Activated naive CD4-positive, alpha-beta T cell treated with anti-CD3 and anti-CD28 coated beads, Interleukin-2, amount 50 U/mL, for 24 hours (primary cell): ENCODE measurements around the gene ASB14.

Experiments
- H3K27ac Mint-ChIP-seq: one replicate; pipeline ENCODE4 v1.8.0; 2021; ENCODE audit warnings: mild to moderate bottlenecking, mixed read lengths
- H3K27me3 Mint-ChIP-seq: one replicate; pipeline ENCODE4 v1.8.0; 2021; ENCODE audit warnings: mixed read lengths
- H3K36me3 Mint-ChIP-seq: one replicate; pipeline ENCODE4 v1.8.0; 2021; ENCODE audit warnings: mixed read lengths
- H3K4me1 Mint-ChIP-seq: one replicate; pipeline ENCODE4 v1.8.0; 2021; ENCODE audit warnings: mixed read lengths
- H3K4me3 Mint-ChIP-seq: one replicate; pipeline ENCODE4 v1.8.0; 2021; ENCODE audit warnings: mild to moderate bottlenecking, mixed read lengths
- H3K9me3 Mint-ChIP-seq: one replicate; pipeline ENCODE4 v1.8.0; 2021; ENCODE audit warnings: mixed read lengths

The ASB14 gene

DNA sequence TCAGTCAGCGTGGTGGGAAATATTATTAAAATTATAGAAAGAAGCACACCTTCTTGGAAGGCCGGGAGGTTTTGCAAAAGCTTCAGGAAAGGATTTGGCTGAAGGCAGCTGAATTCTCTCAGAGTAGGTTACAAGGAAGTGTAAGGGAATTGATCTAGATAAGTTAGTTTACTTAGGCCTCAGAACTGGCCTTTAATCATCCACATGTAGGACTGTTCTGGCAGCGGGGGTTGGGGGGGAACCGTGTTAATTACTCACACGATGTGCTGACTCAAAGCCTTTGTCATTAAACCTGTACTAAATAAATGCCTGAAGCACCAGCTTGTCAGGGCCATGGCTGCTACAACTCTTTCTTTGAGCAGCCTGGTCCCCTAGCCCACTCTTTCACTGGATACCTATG lies 12.8 kb downstream of the ASB14 start:
- Mint-ChIP-seq H3K27me3 (no peaks in the 10 kb centered on the region), H3K9me3 (no peaks in the 10 kb centered on the region), H3K27ac (no peak overlapping the region), H3K36me3 (no peaks in the 10 kb centered on the region), H3K4me1 (no peaks in the 10 kb centered on the region), H3K4me3 (no peak overlapping the region)

DNA sequence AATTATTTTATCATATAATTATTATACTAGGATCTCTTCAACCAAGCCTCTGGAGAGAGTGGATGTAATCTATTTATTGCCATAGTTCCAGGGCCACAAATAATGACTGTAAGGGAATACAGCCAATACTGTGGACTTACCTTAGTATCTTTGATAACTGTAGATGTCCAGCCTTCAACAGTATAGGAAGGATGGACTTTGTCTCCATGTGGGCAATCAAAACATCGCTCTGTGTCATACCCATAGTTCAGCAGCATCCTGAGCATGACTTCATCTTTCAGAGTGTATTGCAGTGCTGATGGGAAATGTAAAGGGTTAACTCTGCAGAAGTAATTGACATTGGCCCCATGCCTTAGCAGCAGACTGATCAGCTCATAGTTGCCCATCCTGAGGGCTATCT lies 14.2 kb downstream of the ASB14 start:
- Mint-ChIP-seq H3K4me3 (no peak overlapping the region), H3K36me3 (no peaks in the 10 kb centered on the region), H3K9me3 (no peaks in the 10 kb centered on the region), H3K27me3 (no peaks in the 10 kb centered on the region), H3K4me1 (no peaks in the 10 kb centered on the region), H3K27ac (no peak overlapping the region)

DNA sequence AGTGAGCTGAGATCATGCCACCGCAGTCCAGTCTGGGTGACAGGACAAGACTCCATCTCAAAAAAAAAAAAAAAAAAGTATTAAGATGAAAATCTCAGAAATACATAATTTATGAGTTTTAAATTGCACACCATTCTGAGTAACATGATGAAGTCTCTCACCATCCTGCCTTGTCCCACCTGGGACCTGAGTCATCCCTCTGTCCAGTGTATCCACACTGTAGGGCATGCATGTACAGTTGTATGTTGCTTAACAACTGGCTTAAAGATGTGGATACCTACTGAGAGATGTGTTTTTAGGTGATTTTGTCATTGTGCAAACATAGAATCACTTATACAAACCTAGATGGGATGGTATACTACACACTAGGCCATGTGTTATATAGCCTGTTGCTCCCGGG lies 17.1 kb downstream of the ASB14 start:
- Mint-ChIP-seq H3K36me3 (peaks cover 3% of the 10 kb centered on the region), H3K27ac (no peak overlapping the region), H3K27me3 (no peaks in the 10 kb centered on the region), H3K4me3 (no peak overlapping the region), H3K9me3 (no peaks in the 10 kb centered on the region), H3K4me1 (no peaks in the 10 kb centered on the region)

DNA sequence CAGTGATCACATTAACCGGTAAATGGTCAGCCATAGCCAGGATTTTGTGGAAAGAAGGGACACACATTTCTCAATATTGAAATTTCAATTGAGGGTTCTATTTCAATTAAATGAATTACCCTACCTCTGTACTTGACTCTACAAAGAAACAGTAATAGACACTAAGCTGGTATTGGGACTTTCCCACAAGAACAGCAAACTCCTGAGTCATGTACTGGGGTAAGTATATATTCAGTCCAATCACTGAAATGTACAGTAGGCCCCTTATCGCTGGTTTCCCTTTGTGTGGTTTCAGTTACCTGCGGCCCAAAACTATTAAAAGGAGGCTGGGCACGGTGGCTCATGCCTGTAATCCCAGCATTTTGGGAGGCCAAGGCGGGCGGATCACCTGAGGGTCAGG lies 17.6 kb downstream of the ASB14 start:
- Mint-ChIP-seq H3K27me3 (no peaks in the 10 kb centered on the region), H3K9me3 (no peaks in the 10 kb centered on the region)

DNA sequence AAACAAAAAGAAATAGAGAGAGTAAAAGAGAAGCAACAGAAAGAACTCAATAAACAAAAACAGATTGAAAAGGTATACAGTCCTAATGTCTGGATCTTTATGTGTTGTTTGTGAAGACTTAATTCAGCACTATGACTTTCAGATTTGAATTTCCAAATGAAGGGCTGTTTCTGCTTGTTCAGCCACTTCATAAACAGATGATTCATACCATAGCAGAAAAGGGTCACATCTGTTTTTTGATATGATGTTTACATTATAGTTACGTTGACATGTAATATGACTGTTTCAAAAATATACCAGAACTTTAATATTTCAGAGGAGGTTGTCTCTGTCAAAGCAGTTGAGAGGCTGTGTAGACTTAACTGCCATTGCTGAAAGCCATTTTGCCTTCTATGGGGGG lies 24.1 kb downstream of the ASB14 start:
- Mint-ChIP-seq H3K9me3 (peaks cover 6% of the 10 kb centered on the region), H3K4me1 (no peaks in the 10 kb centered on the region), H3K36me3 (peaks cover 43% of the 10 kb centered on the region), H3K4me3 (no peak overlapping the region), H3K27ac (no peak overlapping the region), H3K27me3 (no peaks in the 10 kb centered on the region)

More for the DNA sequence above, 17.6 kb downstream of the ASB14 start:
- H3K36me3 Mint-ChIP-seq = peaks cover 3% of the 10 kb centered on the region
- no peaks in the 10 kb centered on the region for H3K4me1 Mint-ChIP-seq
- no peak overlapping the region for H3K4me3 Mint-ChIP-seq
- no peak overlapping the region for H3K27ac Mint-ChIP-seq

DNA sequence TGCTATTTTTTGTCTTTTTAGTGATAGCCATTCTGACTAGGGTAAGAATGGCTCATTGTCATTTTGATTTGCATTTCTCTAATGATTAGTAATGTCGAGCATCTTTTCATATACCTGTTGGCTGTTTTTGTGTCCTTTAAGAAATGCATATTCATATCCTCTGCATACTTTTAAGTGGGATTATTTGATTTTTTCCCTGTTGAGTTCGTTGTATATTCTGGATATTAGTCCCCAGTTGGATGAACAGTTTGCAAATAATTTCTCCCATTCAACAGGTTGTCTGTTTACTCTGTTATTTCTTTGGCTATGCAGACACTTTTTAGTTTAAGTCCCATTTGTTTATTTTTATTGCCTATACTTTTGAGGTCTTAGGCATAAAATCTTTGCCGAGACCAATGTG lies 30.6 kb downstream of the ASB14 start:
- Mint-ChIP-seq H3K27me3 (no peaks in the 10 kb centered on the region), H3K4me3 (no peak overlapping the region), H3K9me3 (peaks cover 9% of the 10 kb centered on the region), H3K27ac (peak overlapping the region; percentile 41), H3K36me3 (peaks cover 61% of the 10 kb centered on the region), H3K4me1 (no peaks in the 10 kb centered on the region)

DNA sequence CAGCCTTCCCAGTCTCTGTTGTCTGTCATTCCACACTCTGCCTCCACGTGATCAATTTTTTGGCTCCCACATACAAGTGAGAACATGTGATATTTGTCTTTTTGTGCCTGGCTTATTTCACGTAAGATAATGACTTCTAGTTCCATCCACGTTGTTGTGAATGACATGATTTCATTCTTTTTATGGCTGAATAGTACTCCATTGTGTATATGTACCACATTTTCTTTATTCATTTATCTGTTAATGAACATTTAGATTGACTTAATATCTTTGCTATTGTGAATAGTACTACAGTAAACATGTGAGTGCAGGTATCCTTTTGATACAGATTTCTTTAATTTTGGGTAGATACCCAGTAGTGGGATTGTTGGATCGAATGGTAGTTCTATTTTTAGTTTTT lies 31.4 kb downstream of the ASB14 start:
- peak overlapping the region; percentile 66 for H3K27ac Mint-ChIP-seq
- H3K36me3 Mint-ChIP-seq = peaks cover 54% of the 10 kb centered on the region
- no peaks in the 10 kb centered on the region for H3K4me1 Mint-ChIP-seq
- peaks cover 9% of the 10 kb centered on the region for H3K9me3 Mint-ChIP-seq
- H3K27me3 Mint-ChIP-seq = no peaks in the 10 kb centered on the region
- H3K4me3 Mint-ChIP-seq = no peak overlapping the region

DNA sequence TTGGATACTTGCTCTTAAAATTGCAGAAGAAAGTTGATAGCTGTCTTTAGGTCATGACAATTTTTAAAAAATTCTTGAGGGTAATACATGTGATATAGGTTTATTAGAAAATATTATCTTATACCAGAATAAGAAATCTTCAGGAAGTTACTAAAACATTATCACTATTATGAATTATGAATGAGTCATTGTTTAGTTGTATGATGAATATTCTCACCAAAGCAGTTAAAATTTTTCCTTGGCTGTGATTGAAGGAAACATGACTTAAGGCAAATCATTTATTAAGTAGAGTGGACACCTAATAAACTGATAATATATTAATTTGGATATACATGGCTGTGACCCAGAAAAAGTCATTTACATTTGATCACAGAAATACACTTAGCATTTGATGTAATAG lies 34.8 kb downstream of the ASB14 start:
- no peaks in the 10 kb centered on the region for H3K4me1 Mint-ChIP-seq
- no peaks in the 10 kb centered on the region for H3K9me3 Mint-ChIP-seq
- peaks cover 28% of the 10 kb centered on the region for H3K36me3 Mint-ChIP-seq

DNA sequence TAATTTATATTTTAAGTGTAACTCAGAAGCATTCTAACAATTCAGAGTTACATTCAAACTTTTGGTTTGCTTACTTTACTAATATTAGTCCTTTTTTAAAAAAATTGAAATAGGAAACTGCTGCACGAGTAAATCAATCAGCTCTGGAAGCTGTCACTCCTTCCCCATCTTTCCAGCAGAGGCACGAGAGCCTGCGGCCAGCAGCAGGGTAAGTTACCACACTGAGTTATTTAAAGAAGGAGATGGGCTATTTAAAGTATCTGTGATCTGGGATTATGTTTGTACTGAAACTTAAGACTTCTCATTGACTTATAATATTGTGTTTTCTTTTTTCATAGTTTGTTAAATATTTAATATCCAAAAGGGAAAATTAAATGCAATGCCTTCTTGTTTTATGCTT lies 35.6 kb downstream of the ASB14 start:
- Mint-ChIP-seq H3K27ac (no peak overlapping the region), H3K4me1 (no peaks in the 10 kb centered on the region), H3K9me3 (no peaks in the 10 kb centered on the region), H3K27me3 (no peaks in the 10 kb centered on the region), H3K4me3 (no peak overlapping the region), H3K36me3 (peaks cover 26% of the 10 kb centered on the region)

More for the DNA sequence above, 34.8 kb downstream of the ASB14 start:
- Mint-ChIP-seq H3K27ac (no peak overlapping the region), H3K27me3 (no peaks in the 10 kb centered on the region), H3K4me3 (no peak overlapping the region)

DNA sequence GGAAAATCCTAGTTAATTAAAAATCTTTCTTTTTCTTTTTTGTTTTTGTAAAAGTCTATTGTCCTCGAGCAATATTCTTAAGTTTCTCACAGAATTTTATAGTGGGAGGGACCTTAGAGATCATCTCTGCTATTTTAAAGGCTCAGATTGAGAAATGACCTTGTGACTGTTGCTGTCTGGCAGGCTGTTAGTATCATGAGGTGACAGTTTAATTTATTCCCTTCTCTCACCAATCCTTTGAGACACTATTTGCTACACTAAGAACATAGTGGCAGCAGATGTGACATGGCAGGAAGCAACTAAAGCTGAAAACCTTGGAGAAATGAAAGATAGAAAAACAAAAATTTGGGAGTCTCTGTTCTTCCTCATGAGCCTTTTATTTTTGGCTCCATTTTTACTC lies 40.1 kb downstream of the ASB14 start:
- Mint-ChIP-seq H3K36me3 (peaks cover 12% of the 10 kb centered on the region), H3K4me3 (no peak overlapping the region), H3K27me3 (no peaks in the 10 kb centered on the region), H3K4me1 (no peaks in the 10 kb centered on the region), H3K27ac (no peak overlapping the region), H3K9me3 (no peaks in the 10 kb centered on the region)

DNA sequence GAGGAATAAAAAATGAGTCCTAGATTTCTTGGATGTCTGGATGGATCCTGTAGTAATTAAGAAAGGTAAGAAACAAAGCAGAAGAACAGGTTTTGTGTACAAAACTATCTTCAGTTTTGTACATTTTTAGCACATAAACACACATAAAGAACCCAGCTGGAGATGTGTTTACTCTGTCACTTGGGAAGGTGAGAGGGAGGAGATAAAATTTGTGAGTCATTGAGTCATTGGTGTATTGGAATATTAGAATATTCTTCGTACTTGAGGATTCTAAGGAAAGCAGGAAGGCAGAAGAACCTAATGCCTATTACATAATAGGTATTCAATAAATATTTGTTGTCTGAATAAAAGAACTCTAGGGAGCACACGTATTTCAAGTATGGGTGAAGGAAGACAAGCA lies 47.5 kb downstream of the ASB14 start:
- Mint-ChIP-seq H3K27me3 (no peaks in the 10 kb centered on the region), H3K4me1 (no peaks in the 10 kb centered on the region), H3K4me3 (no peak overlapping the region), H3K36me3 (peaks cover 22% of the 10 kb centered on the region), H3K27ac (no peak overlapping the region), H3K9me3 (no peaks in the 10 kb centered on the region)

DNA sequence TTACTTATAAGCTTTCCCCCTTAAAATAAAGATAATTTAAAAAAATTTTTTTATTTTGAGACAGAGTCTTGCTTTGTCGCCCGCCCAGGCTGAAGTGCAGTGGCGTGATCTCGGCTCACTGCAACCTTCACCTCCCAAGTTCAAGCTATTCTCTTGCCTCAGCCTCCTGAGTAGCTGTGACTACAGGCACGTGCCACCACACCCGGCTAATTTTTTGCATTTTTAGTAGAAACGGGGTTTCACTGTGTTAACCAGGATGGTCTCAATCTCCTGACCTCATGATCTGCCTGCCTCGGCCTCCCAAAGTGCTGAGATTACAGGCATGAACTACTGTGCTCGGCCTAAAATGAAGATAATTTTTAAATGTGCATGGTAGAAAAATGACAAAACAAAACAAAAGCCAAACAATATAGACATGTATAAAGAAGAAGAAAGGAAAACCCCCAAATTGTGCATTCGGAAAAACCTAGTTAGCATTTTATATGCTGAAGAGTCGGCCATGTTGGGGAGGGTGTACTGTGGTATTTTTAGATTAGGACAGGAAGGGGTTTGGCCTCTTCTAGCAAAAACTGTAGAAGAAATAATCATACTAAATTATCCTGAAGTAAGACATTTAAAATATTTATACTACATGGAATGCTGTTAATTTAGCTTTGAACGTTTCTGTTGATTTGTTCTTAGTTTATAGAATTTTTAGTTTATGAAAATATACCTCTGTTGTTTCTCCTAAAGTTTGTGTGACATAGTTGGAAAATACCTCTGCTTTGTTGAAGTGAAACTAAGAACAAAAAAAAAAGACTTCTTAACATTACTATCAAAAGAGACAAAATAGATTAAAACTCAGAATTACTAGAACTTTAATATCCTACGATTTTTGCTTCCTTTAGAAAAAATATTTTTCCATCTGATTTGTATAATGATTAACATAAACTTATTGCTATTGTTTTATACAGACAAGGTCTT lies 57.6 kb downstream of the ASB14 start:
- Mint-ChIP-seq H3K27me3 (no peaks in the 10 kb centered on the region), H3K27ac (no peak overlapping the region), H3K4me1 (peaks cover 21% of the 10 kb centered on the region), H3K4me3 (no peak overlapping the region), H3K9me3 (no peaks in the 10 kb centered on the region), H3K36me3 (peaks cover 8% of the 10 kb centered on the region)

DNA sequence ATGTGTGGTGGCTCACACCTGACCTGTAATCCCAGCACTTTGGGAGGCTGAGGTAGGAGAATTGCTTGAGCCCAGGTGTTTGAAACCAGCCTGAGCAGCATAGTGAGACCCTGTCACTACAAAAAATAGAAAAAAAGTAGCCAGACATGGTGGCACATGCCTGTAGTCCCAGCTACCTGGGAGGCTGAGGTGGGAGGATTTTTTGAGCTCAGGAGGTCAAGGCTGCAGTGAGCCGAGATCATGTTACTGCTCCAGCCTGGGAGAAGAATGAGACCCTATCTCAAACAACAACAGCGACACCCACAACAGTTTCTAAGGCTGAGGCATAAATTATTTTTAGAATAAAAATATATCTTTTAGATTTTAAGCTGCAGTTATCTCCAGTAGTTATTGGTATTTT lies 58.7 kb downstream of the ASB14 start:
- H3K4me3 Mint-ChIP-seq = no peak overlapping the region
- H3K4me1 Mint-ChIP-seq = peaks cover 31% of the 10 kb centered on the region
- H3K36me3 Mint-ChIP-seq = peaks cover 4% of the 10 kb centered on the region
- H3K27me3 Mint-ChIP-seq = no peaks in the 10 kb centered on the region
- no peaks in the 10 kb centered on the region for H3K9me3 Mint-ChIP-seq
- H3K27ac Mint-ChIP-seq = no peak overlapping the region

DNA sequence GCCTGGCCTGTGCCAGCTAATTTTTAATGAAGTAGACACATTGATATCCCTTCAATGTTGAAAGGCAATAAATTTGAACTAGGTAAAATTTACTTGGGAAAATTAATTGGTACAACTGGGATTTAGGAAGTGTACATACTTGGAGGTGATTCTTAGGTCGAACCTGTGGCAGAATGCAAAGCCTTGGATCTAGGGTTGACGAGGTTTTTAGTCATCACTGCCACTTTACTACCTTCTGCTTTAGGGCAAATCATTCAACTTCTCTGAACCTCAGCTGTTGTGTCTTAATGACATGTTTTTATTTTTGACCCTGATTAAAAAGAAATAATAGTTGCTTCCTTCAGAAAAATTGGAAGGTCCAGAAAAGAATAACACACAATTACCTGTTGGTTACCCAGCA lies 62.5 kb downstream of the ASB14 start:
- Mint-ChIP-seq H3K4me3 (peak overlapping the region; percentile 19), H3K36me3 (no peaks in the 10 kb centered on the region), H3K27me3 (no peaks in the 10 kb centered on the region)

DNA sequence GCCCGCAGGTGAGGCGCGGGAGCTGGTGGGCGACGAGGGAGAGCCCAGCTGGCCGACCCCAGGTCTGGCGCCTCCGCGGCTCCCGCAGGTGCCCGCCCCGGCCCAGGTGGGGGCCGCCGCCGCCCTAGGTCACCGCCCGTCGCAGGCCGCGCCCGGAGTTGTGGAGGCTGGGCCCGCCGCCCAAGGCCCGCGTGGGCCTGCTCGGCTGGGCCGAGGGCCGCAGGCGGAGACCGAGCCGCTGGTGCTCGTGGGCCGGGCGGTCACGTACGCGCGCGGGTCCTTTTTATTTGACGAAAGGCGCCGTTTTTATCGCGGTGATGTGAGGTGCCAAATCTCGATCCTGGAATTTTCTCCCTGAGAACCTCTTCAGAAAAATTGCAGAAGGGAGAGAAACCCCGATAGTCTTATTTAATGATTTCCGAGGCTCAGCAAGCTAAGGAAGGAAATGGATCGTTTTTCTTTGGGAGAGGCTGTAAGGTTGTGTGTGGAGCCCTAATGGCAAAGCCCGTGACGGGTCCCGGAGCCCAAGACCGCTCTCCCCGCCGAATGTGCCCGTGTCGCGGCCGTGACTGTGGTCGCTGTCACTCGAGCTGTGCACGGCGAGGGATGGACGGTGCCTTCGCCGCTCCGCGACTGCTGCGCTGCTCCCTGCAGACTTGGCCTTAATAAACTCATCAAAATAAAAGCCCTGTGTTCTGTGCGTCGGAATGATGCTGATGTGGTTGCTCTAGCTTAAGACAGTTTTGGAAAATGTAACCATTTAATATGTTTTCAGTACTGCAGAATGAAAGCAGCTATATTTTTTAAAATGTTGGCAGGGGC lies 64.3 kb downstream of the ASB14 start:
- H3K4me3 Mint-ChIP-seq = peak overlapping the region; percentile 91
- peaks cover 31% of the 10 kb centered on the region for H3K4me1 Mint-ChIP-seq
- H3K27me3 Mint-ChIP-seq = no peaks in the 10 kb centered on the region
- peak overlapping the region; percentile 81 for H3K27ac Mint-ChIP-seq
- H3K9me3 Mint-ChIP-seq = no peaks in the 10 kb centered on the region
- no peaks in the 10 kb centered on the region for H3K36me3 Mint-ChIP-seq

More for the DNA sequence above, 62.5 kb downstream of the ASB14 start:
- peaks cover 36% of the 10 kb centered on the region for H3K4me1 Mint-ChIP-seq
- H3K27ac Mint-ChIP-seq = no peak overlapping the region
- no peaks in the 10 kb centered on the region for H3K9me3 Mint-ChIP-seq
